Liver (tissue), 3 donors: ENCODE data around the gene SIK3.

Source experiments
- ATF3 ChIP-seq: IDR thresholded peaks from 2 replicates; pipeline ENCODE4 v1.6.1; 2016; ENCODE audit warnings: antibody characterized with exemption
- CTCF ChIP-seq: fragments of 150-350 bp; IDR thresholded peaks from 2 replicates; pipeline ENCODE4 v1.5.1; 2017; ENCODE audit warnings: improper control_type of control experiment, low read depth, low read length; ENCODE audit not compliant: missing input control
- FOXA1 ChIP-seq: IDR thresholded peaks from 2 replicates; pipeline ENCODE4 v1.6.1; 2016; ENCODE audit warnings: antibody characterized with exemption
- FOXA2 ChIP-seq: IDR thresholded peaks from 2 replicates; pipeline ENCODE4 v1.6.1; 2016; ENCODE audit warnings: antibody characterized with exemption
- GABPA ChIP-seq, 2 donors: IDR thresholded peaks in 1 of 2; conservative IDR thresholded peaks in 1 of 2; 2 replicates each; pipeline ENCODE4 v1.6.1; 2016; ENCODE audit warnings: antibody characterized with exemption in 2 of 2, mild to moderate bottlenecking in 1 of 2, moderate library complexity in 1 of 2
- JUND ChIP-seq, 2 donors: IDR thresholded peaks; 2 replicates each; pipeline ENCODE4 v1.6.1; 2016; ENCODE audit warnings: antibody characterized with exemption in 2 of 2
- MAX ChIP-seq: IDR thresholded peaks from 2 replicates; pipeline ENCODE4 v1.6.1; 2016; ENCODE audit warnings: antibody characterized with exemption
- RAD21 ChIP-seq, 2 donors: IDR thresholded peaks; 2 replicates each; pipeline ENCODE4 v1.6.1; 2016; ENCODE audit warnings: antibody characterized with exemption in 2 of 2, mild to moderate bottlenecking in 2 of 2
- REST ChIP-seq: IDR thresholded peaks from 2 replicates; pipeline ENCODE4 v1.6.1; 2016; ENCODE audit warnings: antibody characterized with exemption, mild to moderate bottlenecking
- RXRA ChIP-seq, 2 donors: IDR thresholded peaks; 2 replicates each; pipeline ENCODE4 v1.6.1; 2017 to 2018; ENCODE audit warnings: antibody characterized with exemption in 2 of 2, mild to moderate bottlenecking in 1 of 2
- SP1 ChIP-seq: IDR thresholded peaks from 2 replicates; pipeline ENCODE4 v1.6.1; 2018; ENCODE audit warnings: antibody characterized with exemption, mild to moderate bottlenecking
- TAF1 ChIP-seq: conservative IDR thresholded peaks from 2 replicates; pipeline ENCODE4 v1.6.1; 2016; ENCODE audit warnings: antibody characterized with exemption, mild to moderate bottlenecking
- YY1 ChIP-seq: IDR thresholded peaks from 2 replicates; pipeline ENCODE4 v1.6.1; 2016; ENCODE audit warnings: antibody characterized with exemption, mild to moderate bottlenecking
- ZBTB33 ChIP-seq: IDR thresholded peaks from 2 replicates; pipeline ENCODE4 v1.6.1; 2016; ENCODE audit warnings: antibody characterized with exemption
- donor health status: healthy.
- donor health status: healthy.

- TF ChIP-seq TAF1 (no peak), CTCF (no peak), RAD21 (IDR thresholded peaks at IDR 0.05) (no peak), SP1 (no peak), MAX (no peak), YY1 (peak; percentile 14), GABPA (IDR thresholded peaks at IDR 0.05 in 1 of 2, conservative IDR thresholded peaks at IDR 0.05 in 1 of 2) (no peak), REST (no peak), FOXA1 (no peak), JUND (IDR thresholded peaks at IDR 0.05) (peak; percentile 76 to 95), ATF3 (peak; percentile 50), FOXA2 (no peak), RXRA (IDR thresholded peaks at IDR 0.05) (no peak), ZBTB33 (no peak)
Measured at GRCh38 chr11:117026593-117027330, 71.5 kb downstream of the SIK3 start.
